Transverse colon (tissue), 4 donors: ENCODE measurements around the gene USP26. TPM values are rescaled to one million over a fixed set of nuclear protein-coding genes. Genes with fewer than 3 reads are reported as not detected.
"Not testable (repeated sequence)": the region's sequence is repeated elsewhere in the genome, so short reads cannot be mapped to it uniquely, and the experiment has no call there.

Experiments
- DNase-seq: peaks from one replicate; pipeline ENCODE4 v3.0.0-alpha.2; 2019
- H3K27ac ChIP-seq, 4 donors: fragments of 200-600 bp; sonication (generic); 2 replicates each; pipeline ENCODE4 v1.5.1; 2016 to 2018; ENCODE audit warnings: inconsistent platforms in 4 of 4
- H3K27me3 ChIP-seq: fragments of 200-600 bp; sonication (generic); 2 replicates; pipeline ENCODE4 v1.5.1; 2017; ENCODE audit warnings: inconsistent platforms
- H3K36me3 ChIP-seq, 4 donors: fragments of 200-600 bp; sonication (generic); 2 replicates each; pipeline ENCODE4 v1.5.1; 2017 to 2019; ENCODE audit warnings: inconsistent platforms in 4 of 4
- H3K4me1 ChIP-seq, 4 donors: fragments of 200-600 bp; sonication (generic); 2 replicates each; pipeline ENCODE4 v1.5.1; 2017 to 2020; ENCODE audit warnings: inconsistent platforms in 4 of 4
- H3K4me3 ChIP-seq, 4 donors: fragments of 200-600 bp; sonication (generic); 1 replicate in 1 of 4; 2 replicates in 3 of 4; pipeline versions ENCODE4 v1.5.1 to v1.6.1; 2017 to 2019; ENCODE audit warnings: inconsistent platforms in 4 of 4
- H3K9me3 ChIP-seq, 2 donors: fragments of 200-600 bp; sonication (generic); 2 replicates each; pipeline ENCODE4 v1.5.1; 2017 to 2019; ENCODE audit warnings: inconsistent platforms in 2 of 2
- EP300 ChIP-seq: sonication (generic); formaldehyde crosslinking; IDR thresholded peaks from one replicate; pipeline ENCODE4 v1.6.1; 2017; ENCODE audit warnings: antibody characterized with exemption, low read depth
- POLR2A ChIP-seq: fragments of 450-650 bp; IDR thresholded peaks from one replicate; pipeline ENCODE4 v1.6.1; 2016; ENCODE audit warnings: antibody characterized with exemption, mild to moderate bottlenecking, moderate library complexity
- POLR2AphosphoS5 ChIP-seq, 3 donors: sonication (generic); formaldehyde crosslinking; IDR thresholded peaks; one replicate each; pipeline ENCODE4 v1.6.1; 2016; ENCODE audit warnings: antibody characterized with exemption in 3 of 3
- WGBS, 2 donors: methylation state at CpG; one replicate each; pipeline ENCODE4 v1.1.5; 2018; ENCODE audit warnings: low coverage in 1 of 2; 5-methylcytosine and 5-hydroxymethylcytosine counted together
- in situ Hi-C, 4 donors: fragments of 200-750 bp; cut with MboI; loops; one replicate each; pipeline versions ENCODE4 v1.15.0 to v1.15.1; 2017; ENCODE audit warnings: low sequenced_read_pairs in 3 of 4, low pct_ligation_motif_present in 1 of 4, low pct_unique_long_range_greater_than_20kb in 1 of 4
- intact Hi-C: fragments of 100-400 bp; cut with DNase I; formaldehyde crosslinking; loops from one replicate; pipeline ENCODE4 v1.15.1; 2023; ENCODE audit warnings: low total_unique reads
- total RNA-seq, 4 donors: library from RNA; depleted of rRNA; stranded (reverse); fragments of >200 nt; gene quantifications; one replicate each; pipeline ENCODE4 v1.1.0, GENCODE V29; 2016
- TF ChIP-seq, protein P1 (sequence below), 5 experiments: fragments of 200-600 bp in 3 of 5; fragments of 450-650 bp in 2 of 5; sonication (generic) in 3 of 5; IDR thresholded peaks; 1 replicate in 2 of 5; 2 replicates in 3 of 5; pipeline ENCODE4 v1.5.1; 2016 to 2017; ENCODE audit warnings: antibody characterized with exemption in 5 of 5, inconsistent platforms in 3 of 5, mild to moderate bottlenecking in 2 of 5, moderate library complexity in 1 of 5

The USP26 gene
- total RNA-seq, 4 donors from 2014 or later: not detected

DNA sequence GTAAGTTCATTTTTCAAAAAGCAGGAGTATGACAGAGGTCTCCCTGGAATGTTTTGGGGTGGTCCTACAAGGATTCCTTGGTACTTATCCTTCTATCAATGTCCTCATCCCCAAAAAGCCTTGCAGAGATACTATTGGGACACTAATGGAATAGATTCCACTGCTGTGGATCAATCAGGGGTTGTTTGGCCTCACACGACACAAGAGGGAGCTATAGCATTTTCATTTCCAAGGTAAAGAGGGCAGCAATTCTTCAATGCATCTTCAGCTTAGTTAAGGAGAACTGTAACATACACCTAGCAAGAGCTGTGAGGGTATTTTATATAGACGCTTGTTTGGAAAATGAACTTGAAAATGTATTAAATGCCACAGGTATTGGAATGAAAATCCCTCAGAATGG lies 50.9 kb downstream of the USP26 start:
- no peaks in the 10 kb centered on the region for H3K4me1 ChIP-seq
- no peak for DNase-seq
- in situ Hi-C loops: loop anchor here in 1 of 4 donors (25.0 kb wide), 1 partner anchor 641 kb away; no protein-coding TSS in a partner anchor
- H3K9me3 ChIP-seq: no peaks in the 10 kb centered on the region
- H3K36me3 ChIP-seq: no peaks in the 10 kb centered on the region
- no peaks in the 10 kb centered on the region for H3K27me3 ChIP-seq
- TF ChIP-seq, protein P1, sequence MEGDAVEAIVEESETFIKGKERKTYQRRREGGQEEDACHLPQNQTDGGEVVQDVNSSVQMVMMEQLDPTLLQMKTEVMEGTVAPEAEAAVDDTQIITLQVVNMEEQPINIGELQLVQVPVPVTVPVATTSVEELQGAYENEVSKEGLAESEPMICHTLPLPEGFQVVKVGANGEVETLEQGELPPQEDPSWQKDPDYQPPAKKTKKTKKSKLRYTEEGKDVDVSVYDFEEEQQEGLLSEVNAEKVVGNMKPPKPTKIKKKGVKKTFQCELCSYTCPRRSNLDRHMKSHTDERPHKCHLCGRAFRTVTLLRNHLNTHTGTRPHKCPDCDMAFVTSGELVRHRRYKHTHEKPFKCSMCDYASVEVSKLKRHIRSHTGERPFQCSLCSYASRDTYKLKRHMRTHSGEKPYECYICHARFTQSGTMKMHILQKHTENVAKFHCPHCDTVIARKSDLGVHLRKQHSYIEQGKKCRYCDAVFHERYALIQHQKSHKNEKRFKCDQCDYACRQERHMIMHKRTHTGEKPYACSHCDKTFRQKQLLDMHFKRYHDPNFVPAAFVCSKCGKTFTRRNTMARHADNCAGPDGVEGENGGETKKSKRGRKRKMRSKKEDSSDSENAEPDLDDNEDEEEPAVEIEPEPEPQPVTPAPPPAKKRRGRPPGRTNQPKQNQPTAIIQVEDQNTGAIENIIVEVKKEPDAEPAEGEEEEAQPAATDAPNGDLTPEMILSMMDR (IDR thresholded peaks at IDR 0.05): peak; percentile 28 to 41 (median 31)
- TF ChIP-seq POLR2AphosphoS5 (IDR thresholded peaks at IDR 0.05): no peak
- no peak for TF ChIP-seq EP300
- TF ChIP-seq POLR2A: no peak
- no peak overlapping the region for H3K27ac ChIP-seq
- 46% methylated on average over 2 of the region's 2 CpGs; no CpG with 5 or more reads in 1 of the 2 donors for WGBS, 2 donors
- intact Hi-C loops: no loop called here
- H3K4me3 ChIP-seq: no peak overlapping the region

DNA sequence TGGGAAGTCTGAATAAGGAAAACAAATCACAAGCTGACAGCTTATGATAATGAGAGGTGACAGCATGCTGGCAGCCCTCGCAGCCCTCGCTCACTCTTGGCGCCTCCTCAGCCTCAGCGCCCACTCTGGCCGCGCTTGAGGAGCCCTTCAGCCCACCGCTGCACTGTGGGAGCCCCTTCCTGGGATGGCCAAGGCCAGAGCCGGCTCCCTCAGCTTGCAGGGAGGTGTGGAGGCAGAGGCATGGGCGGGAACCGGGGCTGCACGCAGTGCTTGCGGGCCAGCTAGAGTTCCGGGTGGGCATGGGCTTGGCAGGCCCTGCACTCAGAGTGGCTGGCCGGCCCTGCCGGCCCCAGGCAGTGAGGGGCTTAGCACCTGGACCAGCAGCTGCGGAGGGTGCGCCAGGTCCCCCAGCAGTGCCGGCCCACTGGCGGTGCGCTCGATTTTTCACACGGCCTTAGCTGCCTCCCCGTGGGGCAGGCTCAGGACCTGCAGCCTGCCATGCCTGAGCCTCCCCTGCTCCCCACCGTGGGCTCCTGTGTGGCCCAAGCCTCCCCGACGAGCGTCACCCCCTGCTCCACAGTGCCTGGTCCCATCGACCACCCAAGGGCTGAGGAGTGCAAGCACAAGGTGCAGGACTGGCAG lies 52.6 kb downstream of the USP26 start:
- WGBS, 2 donors: 91% methylated on average over 17 of the region's 28 CpGs; no CpG with 5 or more reads in 1 of the 2 donors
- H3K36me3 ChIP-seq, DNase-seq, H3K4me1 ChIP-seq, H3K9me3 ChIP-seq, H3K4me3 ChIP-seq, intact Hi-C loops, H3K27ac ChIP-seq, H3K27me3 ChIP-seq: not testable (repeated sequence)
- in situ Hi-C loops: loop anchor here in 1 of 4 donors (25.0 kb wide), 1 partner anchor 643 kb away; no protein-coding TSS in a partner anchor

DNA sequence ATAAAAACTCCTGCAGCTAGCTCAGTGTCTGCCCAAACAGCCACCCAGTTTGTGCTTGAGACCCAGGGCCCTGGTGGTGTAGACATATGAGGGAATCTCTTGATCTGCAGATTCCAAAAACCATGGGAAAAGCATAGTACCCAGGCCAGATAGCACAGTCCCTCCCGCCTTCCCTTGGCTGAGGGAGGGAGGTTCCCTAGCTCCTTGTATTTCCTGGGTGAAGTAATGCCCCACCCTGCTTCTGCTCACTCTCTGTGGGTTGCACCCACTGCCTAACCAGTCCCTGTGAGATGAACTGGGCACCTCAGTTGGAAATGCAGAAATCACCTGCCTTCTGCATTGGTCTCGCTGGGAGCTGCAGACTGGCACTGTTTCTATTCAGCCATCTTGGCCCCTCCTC lies 54.6 kb downstream of the USP26 start:
- intact Hi-C loops: no loop called here
- no peak overlapping the region for H3K4me3 ChIP-seq
- no peaks in the 10 kb centered on the region for H3K9me3 ChIP-seq
- DNase-seq: no peak
- no peak overlapping the region for H3K27ac ChIP-seq
- no peaks in the 10 kb centered on the region for H3K27me3 ChIP-seq
- H3K4me1 ChIP-seq: no peaks in the 10 kb centered on the region
- in situ Hi-C loops: loop anchor here in 1 of 4 donors (25.0 kb wide), 1 partner anchor 645 kb away; no protein-coding TSS in a partner anchor
- no peaks in the 10 kb centered on the region for H3K36me3 ChIP-seq
- 65% methylated on average over 2 of the region's 2 CpGs; no CpG with 5 or more reads in 1 of the 2 donors for WGBS, 2 donors
- no peak for TF ChIP-seq POLR2AphosphoS5 (IDR thresholded peaks at IDR 0.05)

DNA sequence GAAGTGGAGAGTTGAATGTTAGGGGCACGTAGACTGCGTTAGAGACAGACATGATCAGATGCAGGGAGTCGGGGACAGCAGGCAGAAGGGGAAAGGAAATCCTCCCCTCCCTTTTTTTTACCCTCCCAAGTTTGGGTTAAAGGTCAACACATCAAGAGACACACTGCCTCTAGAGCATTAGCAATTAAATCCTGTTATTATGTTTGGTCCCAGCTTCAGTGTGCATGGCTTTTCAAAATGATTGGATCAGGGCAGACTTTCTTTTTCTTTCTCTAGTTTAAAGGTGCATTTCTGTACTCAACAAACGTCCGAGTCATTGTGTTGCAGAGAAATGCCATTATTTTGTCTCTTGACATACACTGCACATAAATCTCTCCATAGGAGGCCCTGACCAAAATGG lies 63.9 kb downstream of the USP26 start:
- H3K4me1 ChIP-seq: no peaks in the 10 kb centered on the region
- intact Hi-C loops: no loop called here
- no peaks in the 10 kb centered on the region for H3K36me3 ChIP-seq
- no peaks in the 10 kb centered on the region for H3K9me3 ChIP-seq
- no peak overlapping the region for H3K27ac ChIP-seq
- in situ Hi-C loops: loop anchor here in 1 of 4 donors (25.0 kb wide), 1 partner anchor 654 kb away; no protein-coding TSS in a partner anchor
- no peak for DNase-seq
- no peak overlapping the region for H3K4me3 ChIP-seq
- WGBS, 2 donors: 60 to 100% methylated on average over 1 to 5 of the region's 5 CpGs
- no peak for TF ChIP-seq POLR2A
- TF ChIP-seq, protein P1 (IDR thresholded peaks at IDR 0.05): no peak
- no peaks in the 10 kb centered on the region for H3K27me3 ChIP-seq

DNA sequence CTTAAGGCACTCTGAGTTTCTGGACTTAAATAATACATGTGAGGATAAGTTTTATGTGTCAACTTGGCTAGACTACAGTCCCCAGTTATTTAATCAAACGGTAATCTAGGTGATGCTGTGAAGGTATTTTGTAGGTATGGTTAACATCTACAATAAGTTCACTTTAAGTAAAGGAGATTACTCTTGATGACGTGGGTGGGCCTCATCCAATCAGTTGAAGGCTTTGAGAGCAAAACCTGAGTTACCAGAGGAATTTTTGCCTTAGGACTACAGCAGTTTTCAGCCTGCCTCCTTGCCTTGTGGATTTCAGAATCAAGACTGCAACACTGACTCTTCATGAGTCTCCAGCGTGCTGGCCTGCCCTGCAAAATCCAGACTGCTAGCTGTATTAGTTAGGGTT lies 78.7 kb downstream of the USP26 start:
- Histone ChIP-seq H3K4me1 (no peaks in the 10 kb centered on the region), H3K27ac (no peak overlapping the region), H3K9me3 (no peaks in the 10 kb centered on the region), H3K4me3 (no peak overlapping the region), H3K27me3 (no peaks in the 10 kb centered on the region), H3K36me3 (no peaks in the 10 kb centered on the region)
- TF ChIP-seq EP300: no peak
- TF ChIP-seq, protein P1 (IDR thresholded peaks at IDR 0.05): no peak
- no peak for TF ChIP-seq POLR2A
- no peak for TF ChIP-seq POLR2AphosphoS5 (IDR thresholded peaks at IDR 0.05)
- in situ Hi-C loops (no loop called here), intact Hi-C loops (no loop called here)
- no peak for DNase-seq
- 60 to 79% methylated on average over 1 to 3 of the region's 3 CpGs for whole genome bisulfite sequencing, 2 donors
